RWPE2 (cell line): ENCODE data around the gene APBA1.

ENCODE experiments used
- ATAC-seq: fragments of 200-7000 bp; cut with Tn5 transposase; 3 replicates; pipeline ENCODE4 v1.9.1; 2021; ENCODE audit warnings: low read depth
- DNase-seq: peaks from one replicate; pipeline ENCODE4 v3.0.0-alpha.2; 2020; ENCODE audit warnings: low spot score
- H3K27ac ChIP-seq: fragments of 450-650 bp; 2 replicates; pipeline ENCODE4 v1.5.1; 2017; ENCODE audit warnings: mild to moderate bottlenecking; ENCODE audit not compliant: poor library complexity, severe bottlenecking
- H3K27me3 ChIP-seq: fragments of 250-450 bp; sonication (Bioruptor Pico); 2 replicates; pipeline ENCODE4 v1.5.1; 2021; ENCODE audit warnings: mild to moderate bottlenecking, moderate library complexity; ENCODE audit not compliant: insufficient read depth, poor library complexity, severe bottlenecking
- H3K36me3 ChIP-seq: fragments of 250-450 bp; sonication (Bioruptor Pico); 2 replicates; pipeline ENCODE4 v1.5.1; 2020; ENCODE audit warnings: low read depth, mild to moderate bottlenecking, moderate library complexity
- H3K4me1 ChIP-seq: fragments of 250-450 bp; sonication (Bioruptor Pico); 2 replicates; pipeline ENCODE4 v1.5.1; 2021; ENCODE audit warnings: mild to moderate bottlenecking, moderate library complexity; ENCODE audit not compliant: insufficient read depth, poor library complexity, severe bottlenecking
- H3K4me3 ChIP-seq: fragments of 250-450 bp; sonication (Bioruptor Pico); 2 replicates; pipeline ENCODE4 v1.5.1; 2021; ENCODE audit warnings: mild to moderate bottlenecking, moderate library complexity; ENCODE audit not compliant: severe bottlenecking
- H3K9me3 ChIP-seq: fragments of 250-450 bp; sonication (Bioruptor Pico); 2 replicates; pipeline ENCODE4 v1.5.1; 2021; ENCODE audit warnings: mild to moderate bottlenecking, moderate library complexity; ENCODE audit not compliant: severe bottlenecking
- CTCF ChIP-seq: fragments of 450-650 bp; IDR thresholded peaks from one replicate; pipeline ENCODE4 v1.5.1; 2017; ENCODE audit warnings: mild to moderate bottlenecking, moderate library complexity; ENCODE audit not compliant: poor library complexity, severe bottlenecking

APBA1 gene

GRCh38 chr9:69605406-69605805 is 66.8 kb downstream of the APBA1 start:
- ATAC-seq (no peak), DNase-seq (no peak)
- Histone ChIP-seq H3K4me3 (no peak overlapping the region), H3K4me1 (no peaks in the 10 kb centered on the region), H3K9me3 (no peaks in the 10 kb centered on the region), H3K27me3 (no peaks in the 10 kb centered on the region), H3K36me3 (no peaks in the 10 kb centered on the region), H3K27ac (no peak overlapping the region)
- no peak for TF ChIP-seq CTCF

- Histone ChIP-seq H3K27me3 (no peaks in the 10 kb centered on the region), H3K27ac (no peak overlapping the region), H3K4me3 (no peak overlapping the region), H3K9me3 (no peaks in the 10 kb centered on the region), H3K36me3 (no peaks in the 10 kb centered on the region), H3K4me1 (no peaks in the 10 kb centered on the region)
- DNase-seq, result no peak
- no peak for ATAC-seq
- TF ChIP-seq CTCF, result no peak
Observed at GRCh38 chr9:69604568-69605219, 67.5 kb downstream of the APBA1 start.

- Histone ChIP-seq H3K27ac (no peak overlapping the region), H3K9me3 (no peaks in the 10 kb centered on the region), H3K4me1 (no peaks in the 10 kb centered on the region), H3K27me3 (no peaks in the 10 kb centered on the region), H3K4me3 (no peak overlapping the region), H3K36me3 (no peaks in the 10 kb centered on the region)
- no peak for ATAC-seq
- TF ChIP-seq CTCF, result no peak
- DNase-seq, result no peak
Observed at GRCh38 chr9:69603656-69604055, 68.5 kb downstream of the APBA1 start.

GRCh38 chr9:69602773-69603172 is 69.4 kb downstream of the APBA1 start:
- no peak for TF ChIP-seq CTCF
- Histone ChIP-seq H3K27ac (no peak overlapping the region), H3K27me3 (no peaks in the 10 kb centered on the region), H3K9me3 (no peaks in the 10 kb centered on the region), H3K4me1 (no peaks in the 10 kb centered on the region), H3K36me3 (no peaks in the 10 kb centered on the region), H3K4me3 (no peak overlapping the region)
- DNase-seq (no peak), ATAC-seq (no peak)

- no peak overlapping the region for H3K27ac ChIP-seq
- no peaks in the 10 kb centered on the region for H3K27me3 ChIP-seq
- no peak for ATAC-seq
- no peak overlapping the region for H3K4me3 ChIP-seq
- no peaks in the 10 kb centered on the region for H3K4me1 ChIP-seq
- no peaks in the 10 kb centered on the region for H3K36me3 ChIP-seq
- H3K9me3 ChIP-seq, result no peaks in the 10 kb centered on the region
- no peak for DNase-seq
- no peak for TF ChIP-seq CTCF
Observed at GRCh38 chr9:69601698-69602097, 70.5 kb downstream of the APBA1 start.
